ENCODE results near the gene LNX2.

- TF ChIP-seq, protein P1, sequence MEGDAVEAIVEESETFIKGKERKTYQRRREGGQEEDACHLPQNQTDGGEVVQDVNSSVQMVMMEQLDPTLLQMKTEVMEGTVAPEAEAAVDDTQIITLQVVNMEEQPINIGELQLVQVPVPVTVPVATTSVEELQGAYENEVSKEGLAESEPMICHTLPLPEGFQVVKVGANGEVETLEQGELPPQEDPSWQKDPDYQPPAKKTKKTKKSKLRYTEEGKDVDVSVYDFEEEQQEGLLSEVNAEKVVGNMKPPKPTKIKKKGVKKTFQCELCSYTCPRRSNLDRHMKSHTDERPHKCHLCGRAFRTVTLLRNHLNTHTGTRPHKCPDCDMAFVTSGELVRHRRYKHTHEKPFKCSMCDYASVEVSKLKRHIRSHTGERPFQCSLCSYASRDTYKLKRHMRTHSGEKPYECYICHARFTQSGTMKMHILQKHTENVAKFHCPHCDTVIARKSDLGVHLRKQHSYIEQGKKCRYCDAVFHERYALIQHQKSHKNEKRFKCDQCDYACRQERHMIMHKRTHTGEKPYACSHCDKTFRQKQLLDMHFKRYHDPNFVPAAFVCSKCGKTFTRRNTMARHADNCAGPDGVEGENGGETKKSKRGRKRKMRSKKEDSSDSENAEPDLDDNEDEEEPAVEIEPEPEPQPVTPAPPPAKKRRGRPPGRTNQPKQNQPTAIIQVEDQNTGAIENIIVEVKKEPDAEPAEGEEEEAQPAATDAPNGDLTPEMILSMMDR (IDR thresholded peaks at IDR 0.05; ENCODE audit: low read depth, low read length), result no peak
- no peak for TF ChIP-seq EZH2phosphoT487 (IDR thresholded peaks at IDR 0.05; ENCODE audit: low read depth)
Observed at GRCh38 chr13:27621116-27621365, 712 bp upstream of the LNX2 start.
